ENCODE results near the gene NDUFA13. TPM values are rescaled to one million over a fixed set of nuclear protein-coding genes. Genes with fewer than 3 reads are reported as not detected.

The NDUFA13 gene
- polyA plus RNA-seq, 1 of the 3 experiments (the other 2 are of a cell fraction), result 1,828 TPM

- no peak for TF ChIP-seq PBX3 (IDR thresholded peaks at IDR 0.05)
- no peak for TF ChIP-seq RCOR1 (IDR thresholded peaks at IDR 0.05; ENCODE audit: low read length)
- TF ChIP-seq RAD21 (IDR thresholded peaks at IDR 0.05; ENCODE audit: low read length), result no peak
- TF ChIP-seq GATA2 (CRISPR knock-in tag; IDR thresholded peaks at IDR 0.05), result no peak
- TF ChIP-seq ZBTB33 (IDR thresholded peaks at IDR 0.05; ENCODE audit: borderline replicate concordance, low read depth), result no peak
- TF ChIP-seq NRF1 (IDR thresholded peaks at IDR 0.05; ENCODE audit: low read depth, low read length), result no peak
- TF ChIP-seq RXRA (IDR thresholded peaks at IDR 0.05; ENCODE audit: borderline replicate concordance, low read depth), result no peak
- TF ChIP-seq IRF3 (IDR thresholded peaks at IDR 0.05; ENCODE audit: low read depth, low read length), result no peak
Observed at GRCh38 chr19:19502281-19502680, 13.7 kb upstream of the NDUFA13 start (continued).

GRCh38 chr19:19502808-19503602 lies 13.0 kb upstream of the NDUFA13 start:
- H3K27ac ChIP-seq (ENCODE audit: low read depth in 2 of 2, low read length in 1 of 2), result no peak overlapping the region
- H3K36me3 ChIP-seq (replicated peaks in 1 of 2; ENCODE audit: control insufficient read depth in 1 of 2, insufficient read depth in 2 of 2, low read length in 1 of 2), result peaks cover 9 to 75% of the 10 kb centered on the region in 2 experiments
- WGBS (ENCODE audit: low lambda C conversion rate), result 93% methylated on average over 17 of the region's 18 CpGs
- TF ChIP-seq CHD2 (IDR thresholded peaks at IDR 0.05; ENCODE audit: low read length, partially characterized antibody) (no peak), MXI1 (IDR thresholded peaks at IDR 0.05; ENCODE audit: low read depth, low read length) (no peak)
- no peak overlapping the region for H3K4me3 ChIP-seq (ENCODE audit: low read depth in 2 of 2, low read length in 1 of 2)
- CTCF ChIA-PET, result no interaction called here
- no peaks in the 10 kb centered on the region for H3K79me2 ChIP-seq (ENCODE audit: insufficient read depth)
- POLR2A ChIA-PET, result no interaction called here
- H3K9me2 ChIP-seq, result no peaks in the 10 kb centered on the region
- H3K9ac ChIP-seq, result no peak overlapping the region
- no peak overlapping the region for H3K4me2 ChIP-seq
- no peaks in the 10 kb centered on the region for H3F3A ChIP-seq (replicated peaks; ENCODE audit: insufficient read depth)
- no peaks in the 10 kb centered on the region for H3K27me3 ChIP-seq (ENCODE audit: insufficient read depth)
- no peaks in the 10 kb centered on the region for H3K9me3 ChIP-seq
- DNase-seq, result no peak
- no peaks in the 10 kb centered on the region for H3K4me1 ChIP-seq (ENCODE audit: control insufficient read depth in 1 of 2, insufficient read depth in 2 of 2, low read depth in 1 of 2, low read length in 1 of 2)
- H4K20me1 ChIP-seq (ENCODE audit: insufficient read depth), result no peaks in the 10 kb centered on the region
- no peak overlapping the region for H2AFZ ChIP-seq (ENCODE audit: low read depth)

All from SK-N-SH (cell line).